ENCODE results near the gene OCLN.
"Not testable (repeated sequence)": the region's sequence is repeated elsewhere in the genome, so short reads cannot be mapped to it uniquely, and the experiment has no call there.

Gene OCLN

GRCh38 chr5:69560587-69561431 is 68.2 kb downstream of the OCLN start:
- FAIRE-seq; DNase-seq (ENCODE audit: insufficient read length, low spot score): not testable (repeated sequence)

- DNase-seq (ENCODE audit: insufficient read length, low spot score); FAIRE-seq: not testable (repeated sequence)
Observed at GRCh38 chr5:69566172-69566571, 73.6 kb downstream of the OCLN start.

GRCh38 chr5:69568072-69568471 is 75.5 kb downstream of the OCLN start:
- DNase-seq (ENCODE audit: insufficient read length, low spot score), result not testable (repeated sequence)

GRCh38 chr5:69583356-69583755 is 90.8 kb downstream of the OCLN start:
- FAIRE-seq; DNase-seq (ENCODE audit: insufficient read length, low spot score): not testable (repeated sequence)

More at GRCh38 chr5:69568072-69568471, 75.5 kb downstream of the OCLN start:
- FAIRE-seq, result not testable (repeated sequence)

GRCh38 chr5:69596114-69596840 is 103.7 kb downstream of the OCLN start:
- DNase-seq (ENCODE audit: insufficient read length, low spot score); FAIRE-seq: not testable (repeated sequence)

GRCh38 chr5:69601947-69602346 is 109.4 kb downstream of the OCLN start:
- not testable (repeated sequence) for FAIRE-seq; DNase-seq (ENCODE audit: insufficient read length, low spot score)
- peak; percentile 56 for TF ChIP-seq SPI1 (IDR thresholded peaks at IDR 0.05; ENCODE audit: low read depth, low read length)

GRCh38 chr5:69606839-69607238 is 114.2 kb downstream of the OCLN start:
- not testable (repeated sequence) for DNase-seq (ENCODE audit: insufficient read length, low spot score); FAIRE-seq

Measured in GM12891 (cell line).